Thyroid gland (tissue), 4 donors: ENCODE results near the gene HSPA1A.

Source experiments
- CTCF ChIP-seq, 6 experiments: fragments of 200-600 bp in 3 of 6; fragments of 450-650 bp in 3 of 6; sonication (generic) in 3 of 6; IDR thresholded peaks; one replicate each; pipeline ENCODE4 v1.5.1; 2016 to 2019; ENCODE audit warnings: antibody characterized with exemption in 6 of 6, mild to moderate bottlenecking in 2 of 6, inconsistent platforms in 1 of 6, moderate library complexity in 1 of 6
- POLR2A ChIP-seq, 2 donors: fragments of 450-650 bp; IDR thresholded peaks; one replicate each; pipeline ENCODE4 v1.6.1; 2017; ENCODE audit warnings: antibody characterized with exemption in 2 of 2, mild to moderate bottlenecking in 2 of 2, moderate library complexity in 1 of 2

GRCh38 chr6:31781244-31782125 lies 33.9 kb upstream of the HSPA1A start:
- TF ChIP-seq CTCF (IDR thresholded peaks at IDR 0.05) (no peak), POLR2A (IDR thresholded peaks at IDR 0.05) (no peak)
